HG03097 (cell line): Measurements from ENCODE around the gene HORMAD2.
"Not testable (repeated sequence)": the region's sequence is repeated elsewhere in the genome, so short reads cannot be mapped to it uniquely, and the experiment has no call there.

Experiments
- ATAC-seq: cut with Tn5 transposase; IDR thresholded peaks from one replicate; pipeline ENCODE4 v1.9.1; 2021; ENCODE audit not compliant: unreplicated experiment, low FRiP score

Gene HORMAD2

DNA sequence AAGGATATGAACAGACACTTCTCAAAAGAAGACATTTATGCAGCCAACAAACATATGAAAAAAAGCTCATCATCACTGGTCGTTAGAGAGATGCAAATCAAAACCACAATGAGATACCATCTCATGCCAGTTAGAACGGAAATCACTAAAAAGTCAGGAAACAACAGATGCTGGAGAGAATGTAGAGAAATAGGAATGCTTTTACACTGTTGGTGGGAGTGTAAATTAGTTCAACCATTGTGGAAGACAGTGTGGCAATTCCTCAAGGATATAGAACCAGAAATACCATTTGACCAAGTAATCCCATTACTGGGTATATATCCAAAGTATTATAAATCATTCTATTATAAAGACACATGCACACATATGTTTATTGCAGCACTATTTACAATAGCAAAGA, 20.5 kb downstream of the HORMAD2 start:
- ATAC-seq, result not testable (repeated sequence)

DNA sequence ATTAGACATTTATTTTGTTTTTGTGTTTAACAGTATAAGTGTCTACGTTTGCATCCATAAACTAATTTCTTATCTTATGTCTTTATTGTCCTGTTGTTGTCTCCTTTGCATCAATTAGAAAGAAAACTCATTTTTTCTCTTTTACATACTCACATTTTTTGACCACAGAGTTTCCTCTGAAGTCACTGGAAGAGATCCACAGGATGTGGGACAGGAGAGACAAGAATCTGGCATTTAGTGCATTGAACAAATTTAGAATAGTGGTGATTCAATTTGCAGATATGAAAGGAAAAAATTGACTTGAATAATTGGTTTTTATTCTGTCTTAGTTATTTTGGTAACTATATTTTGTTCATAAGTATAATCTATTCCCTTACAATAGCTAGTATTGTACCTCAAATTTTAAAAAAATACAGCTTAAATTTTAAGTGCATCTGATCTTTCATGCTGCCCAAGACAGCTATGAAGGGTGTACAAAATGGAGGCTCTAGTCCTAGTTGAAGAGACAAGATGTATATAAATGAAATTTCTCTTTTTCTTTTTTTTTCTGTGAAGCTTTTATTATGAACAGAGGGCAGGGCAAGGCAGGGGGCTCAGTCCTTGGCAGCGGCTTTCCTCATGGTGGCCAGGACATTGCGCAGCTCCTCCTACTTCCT, 24.4 kb downstream of the HORMAD2 start:
- no peak for ATAC-seq

DNA sequence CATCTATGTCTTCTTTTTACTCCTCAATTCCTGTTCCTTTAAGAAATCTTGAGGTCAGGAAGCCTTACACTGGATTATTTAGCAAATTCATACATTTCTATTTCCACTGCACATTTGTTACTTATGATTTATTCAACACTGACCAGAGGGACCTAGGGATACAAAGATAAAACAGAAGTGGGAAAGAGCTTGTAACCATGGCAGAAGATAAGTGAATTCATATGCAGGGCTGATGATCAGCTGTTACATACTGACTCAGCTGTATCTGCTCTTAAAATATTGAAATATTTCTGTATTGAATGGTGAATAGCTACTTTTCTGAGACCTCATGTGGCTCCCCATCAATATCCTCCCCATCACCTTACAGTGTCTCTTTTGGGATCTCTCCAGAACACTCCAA, 25.2 kb downstream of the HORMAD2 start:
- no peak for ATAC-seq

DNA sequence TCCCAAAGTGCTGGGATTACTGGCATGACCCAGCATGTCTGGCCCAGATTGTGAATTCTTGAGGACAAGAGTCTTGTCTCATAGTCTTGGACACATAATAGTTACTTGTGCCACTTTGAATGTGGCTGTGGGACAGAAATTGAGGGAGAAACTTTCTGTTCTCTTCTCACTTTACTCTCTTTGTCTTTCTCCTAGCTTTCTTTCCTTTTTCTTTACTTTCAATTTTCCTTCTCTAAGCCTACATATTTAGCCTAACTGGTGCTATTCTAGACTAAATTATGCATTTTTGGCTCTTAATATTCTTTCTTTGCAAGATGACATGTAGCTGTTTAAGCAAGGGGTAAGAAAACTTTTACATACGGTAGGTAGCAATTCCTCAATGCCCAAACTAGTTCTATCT, 33.2 kb downstream of the HORMAD2 start:
- ATAC-seq, result no peak

DNA sequence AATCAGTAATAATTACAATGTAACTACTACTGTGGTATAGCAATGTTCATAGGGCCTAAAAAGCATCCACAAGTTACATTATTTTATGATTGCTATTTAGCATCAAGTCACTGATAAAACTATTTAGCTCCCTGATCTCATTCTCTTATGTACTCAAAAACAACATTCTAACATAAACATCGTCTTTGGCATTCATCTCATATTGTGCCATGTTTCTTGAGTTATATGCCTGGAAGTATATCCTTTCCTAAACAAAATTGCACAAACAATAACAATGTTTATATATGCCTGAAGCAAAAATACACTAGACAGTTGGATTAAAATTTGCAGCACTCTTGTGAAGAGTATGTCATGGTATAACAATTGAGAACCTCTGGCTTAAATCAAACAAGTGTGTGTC, 34.1 kb downstream of the HORMAD2 start:
- ATAC-seq, result no peak

DNA sequence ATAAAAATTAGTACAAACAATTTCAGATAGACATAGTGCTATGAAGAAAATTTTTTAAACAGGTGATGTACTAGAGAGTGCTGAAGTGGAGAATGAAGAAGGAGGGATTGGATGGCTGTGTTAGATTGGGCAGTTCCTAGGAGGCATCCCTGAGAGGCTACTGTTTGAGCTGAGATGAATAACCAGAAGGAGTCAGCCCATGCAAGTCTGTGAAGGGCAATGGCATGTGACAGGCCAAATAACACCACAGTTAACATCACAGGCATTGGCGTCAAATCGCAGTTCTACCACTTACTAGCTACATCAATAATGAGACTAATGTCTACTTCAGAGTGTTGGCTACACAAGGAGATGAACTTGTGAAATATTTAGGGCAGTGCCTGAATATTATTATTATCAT, 35.4 kb downstream of the HORMAD2 start:
- ATAC-seq, result no peak

DNA sequence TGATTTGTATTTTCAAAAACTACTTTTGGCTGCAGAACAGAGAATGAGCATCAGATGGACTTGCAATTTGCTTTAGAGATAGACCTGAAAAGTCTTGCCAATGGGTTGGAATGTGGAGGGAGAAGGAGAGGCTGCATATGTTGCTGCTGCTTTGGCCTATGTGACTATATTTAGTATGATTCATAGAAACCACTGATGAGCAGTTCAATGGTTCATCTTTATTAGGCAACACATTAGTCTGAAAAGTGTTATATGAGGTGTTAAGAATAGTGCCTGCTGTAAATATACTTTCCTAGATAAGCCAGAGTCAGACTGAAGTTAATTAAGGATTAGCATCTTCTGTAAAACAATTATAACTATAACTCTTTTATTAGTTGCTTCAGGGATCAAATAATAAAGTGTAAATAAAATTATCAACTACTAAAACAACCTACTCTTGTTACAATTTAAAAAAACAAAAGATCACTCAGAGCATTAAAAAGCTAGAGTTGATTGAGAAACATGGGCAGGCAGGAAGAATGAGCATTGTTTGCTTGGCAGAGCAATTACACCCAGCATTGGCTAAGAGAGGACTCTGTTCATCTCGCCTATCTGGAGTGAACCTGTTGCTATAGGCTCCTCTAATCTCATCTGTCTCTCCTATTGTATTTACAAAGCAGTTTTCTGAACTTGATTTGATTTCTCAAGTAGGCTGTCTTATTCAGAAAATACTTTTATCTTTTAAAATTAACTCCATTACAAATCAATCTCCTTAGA, 36.3 kb downstream of the HORMAD2 start:
- no peak for ATAC-seq

DNA sequence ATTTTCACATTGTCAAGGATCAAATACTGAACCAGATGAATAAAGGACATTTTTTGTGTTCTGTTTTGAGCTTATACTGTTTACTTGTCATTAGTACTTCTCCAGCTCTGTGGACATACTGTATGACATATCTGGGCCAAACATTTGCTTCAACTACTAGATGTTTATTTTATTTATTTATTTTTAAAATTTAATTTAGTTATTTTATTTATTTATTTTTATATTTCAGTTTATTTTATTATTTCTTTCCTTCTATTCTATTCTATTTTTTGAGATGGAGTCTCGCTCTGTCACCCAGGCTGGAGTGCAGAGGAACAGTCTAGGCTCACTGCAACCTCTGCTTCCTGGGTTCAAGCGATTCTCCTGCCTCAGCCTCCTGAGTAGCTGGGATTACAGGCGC, 37.0 kb downstream of the HORMAD2 start:
- no peak for ATAC-seq

DNA sequence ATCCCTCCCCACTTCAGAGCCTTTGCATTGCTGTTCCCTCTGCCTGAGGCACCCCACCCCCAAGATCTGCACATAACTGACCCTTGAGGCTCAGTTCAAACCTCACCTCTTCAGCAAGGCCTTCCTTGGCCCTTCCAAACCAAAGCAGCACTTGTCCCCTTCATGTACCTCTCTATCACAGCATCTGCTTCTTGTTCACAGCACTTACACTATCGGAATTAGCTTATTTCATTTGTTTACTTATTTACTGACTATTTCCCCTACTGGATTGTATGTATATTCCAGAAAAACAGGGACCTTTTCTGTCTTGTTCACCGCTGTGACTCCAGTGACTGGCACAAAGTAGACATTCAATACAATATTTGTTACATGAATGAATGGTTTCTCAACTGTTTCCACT, 38.0 kb downstream of the HORMAD2 start:
- ATAC-seq, result no peak

DNA sequence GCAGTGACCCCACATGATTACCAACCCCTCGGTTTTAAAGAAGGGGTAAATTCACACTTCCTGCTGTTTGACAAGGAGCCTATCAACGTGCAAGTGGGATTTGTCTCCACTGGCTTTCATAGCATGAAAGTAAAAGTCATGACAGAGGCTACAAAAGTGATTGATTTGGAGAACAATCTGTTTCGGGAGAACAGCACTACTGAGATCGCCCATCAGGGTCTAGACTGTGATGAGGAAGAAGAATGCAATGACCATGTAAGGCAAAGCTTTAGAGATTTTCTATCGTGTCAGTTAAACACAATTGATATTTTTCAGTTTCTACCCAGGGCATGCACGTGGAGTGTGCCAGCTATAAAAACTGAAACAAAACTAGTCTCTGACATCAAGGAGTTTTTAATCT, 41.7 kb downstream of the HORMAD2 start:
- ATAC-seq, result no peak

DNA sequence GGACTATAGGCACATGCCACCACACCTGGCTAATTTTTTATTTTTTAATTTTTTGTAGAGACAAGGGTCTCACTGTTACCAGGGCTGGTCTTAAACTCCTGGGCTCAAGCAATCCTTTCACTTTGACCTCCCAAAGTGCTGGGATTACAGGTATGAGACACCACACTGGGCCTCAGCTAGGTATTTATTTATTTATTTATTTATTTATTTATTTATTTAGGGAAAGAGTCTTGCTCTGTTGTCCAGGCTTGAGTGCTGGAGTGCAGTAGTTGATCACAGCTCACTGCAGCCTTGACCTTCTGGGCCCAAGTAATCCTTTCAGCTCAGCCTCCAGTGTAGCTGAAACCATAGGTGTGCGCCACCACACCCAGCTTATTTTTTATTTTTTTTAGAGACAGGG, 43.2 kb downstream of the HORMAD2 start:
- no peak for ATAC-seq

DNA sequence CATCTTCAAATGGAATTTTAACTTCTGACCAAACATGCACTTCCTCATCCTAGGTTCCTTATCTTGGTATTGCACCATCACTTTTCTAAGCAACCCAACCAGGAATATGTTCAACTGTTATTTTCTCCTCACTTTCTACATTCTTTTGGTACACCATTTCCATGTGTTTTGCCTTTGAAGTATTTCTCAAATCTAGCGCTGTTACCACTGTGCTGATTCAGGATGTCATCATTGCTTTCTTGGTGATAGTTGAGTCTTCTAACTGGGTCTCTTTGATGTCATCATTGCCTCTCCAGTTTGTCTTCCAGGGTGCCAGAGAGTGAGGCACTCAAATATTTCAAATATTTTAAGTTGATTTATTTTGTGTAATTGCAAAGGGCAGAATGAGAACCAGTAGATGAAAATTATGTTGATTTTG, 47.5 kb downstream of the HORMAD2 start:
- no peak for ATAC-seq

DNA sequence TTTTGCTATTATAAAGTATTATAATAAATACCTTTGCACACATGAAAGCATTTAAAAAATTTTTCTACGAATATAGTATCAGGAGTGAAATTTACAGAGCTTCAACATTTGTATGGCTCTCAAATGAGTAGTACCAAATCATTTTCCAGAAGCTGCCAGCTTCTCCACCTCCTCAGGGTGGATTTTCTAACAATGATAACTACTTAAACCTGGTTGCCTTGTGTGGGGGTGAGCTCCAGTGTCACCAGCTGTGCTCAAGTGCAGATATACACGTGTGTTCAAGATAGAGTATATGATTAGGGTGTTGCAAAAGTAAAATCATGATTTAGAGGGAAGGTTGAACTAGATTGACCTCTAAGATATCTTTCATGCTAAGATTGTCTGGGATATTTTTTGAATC, 48.2 kb downstream of the HORMAD2 start:
- no peak for ATAC-seq

DNA sequence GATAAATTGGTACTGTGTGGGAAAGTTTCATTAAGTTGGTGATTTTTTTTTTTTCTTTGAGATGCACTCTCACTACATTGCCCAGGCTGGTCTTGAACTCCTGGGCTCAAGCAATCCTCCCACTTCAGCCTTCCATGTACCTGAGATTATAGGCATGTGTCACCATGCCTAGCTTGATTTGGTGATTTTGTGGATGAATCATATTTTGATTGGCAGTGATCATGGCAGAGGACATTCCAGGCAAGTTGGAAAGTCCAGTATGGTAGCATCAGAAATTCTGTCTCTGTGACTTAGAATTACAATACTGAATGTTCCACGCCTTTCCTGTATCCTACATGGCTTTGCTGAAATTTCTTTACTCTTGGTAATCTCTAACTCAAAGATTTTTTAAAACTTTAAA, 49.4 kb downstream of the HORMAD2 start:
- no peak for ATAC-seq

DNA sequence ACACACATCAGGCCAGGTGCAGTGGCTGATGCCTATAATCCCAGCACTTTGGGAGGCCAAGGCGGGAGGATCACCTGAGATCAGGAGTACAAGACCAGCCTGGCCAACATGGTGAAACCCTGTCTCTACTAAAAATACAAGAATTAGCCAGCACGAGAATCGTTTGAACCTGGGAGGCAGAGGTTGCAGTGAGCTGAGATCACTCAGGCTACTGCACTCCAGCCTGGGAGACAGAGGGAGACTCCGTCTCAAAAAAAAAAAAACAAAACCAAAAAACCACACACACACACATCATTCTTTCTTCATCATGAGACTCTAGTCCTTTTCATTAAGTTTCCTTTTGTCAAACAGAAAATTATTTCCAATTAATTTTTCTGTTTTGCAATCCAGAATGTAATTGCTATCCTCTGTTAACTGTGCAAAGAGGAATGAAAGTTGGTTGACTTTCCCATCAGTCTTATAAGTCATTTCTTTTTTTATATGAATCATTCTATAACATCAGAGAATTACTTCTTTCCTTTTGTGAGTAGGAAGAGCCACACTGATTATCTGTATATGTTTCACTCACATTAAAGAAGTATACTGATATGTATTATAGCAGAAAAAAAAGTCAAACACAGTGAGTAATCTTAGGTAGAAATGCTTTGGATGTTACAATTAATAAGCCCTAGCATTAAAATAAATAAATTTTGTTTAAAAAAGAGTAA, 52.2 kb downstream of the HORMAD2 start:
- no peak for ATAC-seq

DNA sequence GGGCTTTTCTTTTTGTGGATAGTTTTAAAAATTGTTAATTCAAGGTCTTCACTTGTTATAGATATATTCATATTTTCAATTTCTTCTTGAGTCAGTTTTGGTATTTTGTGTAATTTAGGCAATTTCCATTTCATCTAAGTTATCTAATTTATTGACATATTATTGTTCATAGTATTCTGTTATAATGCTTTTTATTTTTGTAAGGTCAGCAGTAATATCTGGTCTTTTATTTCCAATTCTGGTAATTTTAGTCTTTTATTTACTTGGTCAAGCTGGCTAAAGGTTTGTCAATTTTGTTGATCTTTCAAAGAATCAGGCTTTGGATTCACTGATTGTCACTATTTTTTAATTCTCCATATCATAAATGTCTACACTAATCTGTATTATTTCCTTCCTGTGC, 60.1 kb downstream of the HORMAD2 start:
- ATAC-seq, result no peak

DNA sequence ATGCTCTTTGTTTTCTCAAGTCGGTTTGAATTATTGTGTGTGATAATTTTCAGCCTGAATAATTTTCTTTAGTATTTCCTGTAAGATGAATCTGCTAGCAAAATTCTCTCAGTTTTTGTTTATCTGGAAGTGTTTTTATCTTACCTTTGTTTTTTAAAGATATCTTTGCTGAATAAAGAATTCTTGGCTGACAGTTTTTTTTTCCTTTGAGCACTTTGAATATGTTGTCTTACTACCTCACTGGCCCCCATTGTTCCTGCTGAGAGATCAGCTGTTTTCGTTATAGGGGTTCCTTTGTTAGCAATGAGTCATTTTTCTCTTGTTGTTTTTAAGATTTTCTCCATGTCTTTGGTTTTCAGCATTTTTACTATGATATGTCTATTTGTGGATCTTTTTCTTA, 63.0 kb downstream of the HORMAD2 start:
- no peak for ATAC-seq

DNA sequence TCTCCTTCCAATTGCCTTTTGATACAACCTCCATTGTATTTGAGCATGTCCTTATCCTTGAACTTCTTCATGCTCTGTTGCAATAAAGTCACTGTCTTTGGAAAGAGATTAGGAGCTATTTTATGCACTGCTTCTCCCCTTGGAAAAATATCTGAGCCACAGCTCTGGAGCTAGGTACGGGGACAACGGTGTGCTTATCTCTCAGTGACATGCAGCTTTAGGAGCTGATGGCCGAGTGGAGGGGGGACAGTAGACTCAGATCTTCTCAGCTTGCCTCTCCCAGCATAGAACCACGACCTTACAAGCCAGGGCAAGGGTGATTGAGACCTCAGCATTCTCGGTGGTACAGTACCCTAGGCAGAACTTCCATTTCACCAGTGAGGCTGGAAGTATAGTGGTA, 64.1 kb downstream of the HORMAD2 start:
- ATAC-seq, result no peak

DNA sequence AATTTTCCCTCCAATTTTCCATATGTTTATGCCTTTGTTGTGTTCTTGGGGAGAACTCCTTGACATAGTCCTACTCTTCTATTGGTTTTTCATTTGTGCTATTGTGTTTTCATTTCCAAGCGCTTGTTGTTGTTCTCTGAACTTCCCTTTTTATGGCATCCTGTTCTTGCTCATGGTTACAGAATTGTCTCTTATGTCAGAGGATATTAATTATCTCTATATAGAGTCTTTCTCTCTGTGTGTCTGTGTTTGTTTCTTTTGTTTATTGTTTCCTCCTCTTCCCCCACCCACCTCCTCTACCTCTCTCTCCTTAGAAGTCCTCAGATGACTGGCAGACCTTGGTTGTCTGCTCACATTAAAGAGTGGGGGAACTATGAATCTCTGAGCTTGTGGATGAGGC, 69.9 kb downstream of the HORMAD2 start:
- ATAC-seq, result no peak

DNA sequence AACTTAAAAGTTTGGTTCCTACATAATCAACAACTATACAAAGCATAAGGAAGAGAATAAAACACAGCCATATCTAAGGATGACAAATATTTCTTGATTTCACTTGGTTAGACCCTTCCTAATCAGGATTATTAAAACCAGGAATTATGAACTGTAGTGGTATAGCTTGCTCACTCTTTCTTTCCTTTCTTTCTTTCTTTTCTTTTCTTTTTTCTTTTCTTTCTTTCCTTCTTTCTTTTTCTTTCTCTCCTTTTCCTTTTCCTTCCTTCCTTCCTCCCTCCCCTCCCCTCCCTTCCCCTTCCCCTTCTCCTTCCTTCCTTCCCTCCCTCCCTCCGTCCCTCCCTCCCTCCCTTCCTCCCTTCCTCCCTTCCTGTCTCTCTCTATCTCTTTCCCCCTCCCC, 78.0 kb downstream of the HORMAD2 start:
- no peak for ATAC-seq

DNA sequence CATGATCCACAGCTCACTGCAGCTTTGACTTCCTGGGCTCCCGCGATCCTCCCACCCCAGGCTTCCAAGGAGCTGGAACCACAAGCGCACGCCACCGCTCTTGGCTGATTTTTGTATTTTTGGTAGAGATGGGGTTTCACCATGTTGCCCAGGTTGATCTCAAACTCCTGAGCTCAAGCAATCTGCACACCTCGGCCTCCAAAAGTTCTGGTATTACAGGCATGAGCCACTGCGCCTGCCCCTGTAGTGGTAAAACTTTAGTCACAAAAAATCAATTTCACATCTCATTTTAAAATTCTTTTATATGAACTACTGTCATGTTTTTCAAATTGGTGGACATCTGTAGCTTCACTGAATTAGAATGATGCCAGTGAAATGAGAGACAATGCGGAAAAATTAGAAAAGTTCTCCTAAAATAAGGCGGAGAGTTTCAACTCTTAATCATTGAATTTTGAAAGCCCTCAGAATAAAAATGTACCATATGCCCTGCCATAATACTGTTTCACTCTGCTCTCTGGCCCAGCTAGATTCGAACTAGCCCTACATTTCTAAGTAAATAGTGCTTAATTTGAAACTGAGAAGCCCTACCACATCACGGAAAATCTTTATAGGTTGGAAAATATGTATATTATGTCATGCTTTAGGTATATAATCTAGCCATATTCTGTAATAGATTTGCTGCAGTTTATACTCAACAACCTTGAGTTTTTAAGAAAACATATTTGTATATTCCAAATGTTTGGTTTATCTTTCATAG, 78.7 kb downstream of the HORMAD2 start:
- no peak for ATAC-seq
